HUES64 (cell line): Measurements from ENCODE around the gene WASF2. TPM values are rescaled to one million over a fixed set of nuclear protein-coding genes. Genes with fewer than 3 reads are reported as not detected.
A peak's percentile ranks its signal among the peaks of the same experiment; 100 is the strongest.
"Not testable (repeated sequence)": the region's sequence is repeated elsewhere in the genome, so short reads cannot be mapped to it uniquely, and the experiment has no call there.

ENCODE experiments used
- H3K27ac ChIP-seq: 2 replicates; pipeline ENCODE4 v1.7.0; 2013; ENCODE audit warnings: low read depth, low read length, inconsistent platforms
- H3K27me3 ChIP-seq: 2 replicates; pipeline ENCODE4 v1.6.1; 2013; ENCODE audit warnings: mild to moderate bottlenecking, low read length; ENCODE audit not compliant: insufficient read depth
- H3K36me3 ChIP-seq: 2 replicates; pipeline ENCODE4 v1.6.1; 2013; ENCODE audit warnings: mild to moderate bottlenecking, low read length; ENCODE audit not compliant: insufficient read depth
- H3K4me1 ChIP-seq: 2 replicates; pipeline ENCODE4 v1.6.1; 2013; ENCODE audit warnings: mild to moderate bottlenecking, low read length, moderate library complexity; ENCODE audit not compliant: insufficient read depth
- H3K4me3 ChIP-seq: 2 replicates; pipeline ENCODE4 v1.5.1; 2013; ENCODE audit warnings: mild to moderate bottlenecking, low read length, moderate library complexity
- H3K9ac ChIP-seq: 2 replicates; pipeline ENCODE4 v1.6.1; 2013; ENCODE audit warnings: mild to moderate bottlenecking, low read depth, low read length
- H3K9me3 ChIP-seq: 2 replicates; pipeline ENCODE4 v1.6.1; 2013; ENCODE audit warnings: low read depth, low read length; ENCODE audit not compliant: insufficient read depth
- WGBS: fragments of 150-250, 120-280 bp; methylation state at CpG from one replicate; pipeline ENCODE4 v1.1.7; 2013; ENCODE audit warnings: missing lambda C conversion rate; 5-methylcytosine and 5-hydroxymethylcytosine counted together
- polyA plus RNA-seq, 2 experiments: library from polyadenylated mRNA; stranded (reverse); fragments of 50-300 nt; gene quantifications; one replicate each; pipeline ENCODE4 v1.2.3, GENCODE V29; 2013

The WASF2 gene, protein sequence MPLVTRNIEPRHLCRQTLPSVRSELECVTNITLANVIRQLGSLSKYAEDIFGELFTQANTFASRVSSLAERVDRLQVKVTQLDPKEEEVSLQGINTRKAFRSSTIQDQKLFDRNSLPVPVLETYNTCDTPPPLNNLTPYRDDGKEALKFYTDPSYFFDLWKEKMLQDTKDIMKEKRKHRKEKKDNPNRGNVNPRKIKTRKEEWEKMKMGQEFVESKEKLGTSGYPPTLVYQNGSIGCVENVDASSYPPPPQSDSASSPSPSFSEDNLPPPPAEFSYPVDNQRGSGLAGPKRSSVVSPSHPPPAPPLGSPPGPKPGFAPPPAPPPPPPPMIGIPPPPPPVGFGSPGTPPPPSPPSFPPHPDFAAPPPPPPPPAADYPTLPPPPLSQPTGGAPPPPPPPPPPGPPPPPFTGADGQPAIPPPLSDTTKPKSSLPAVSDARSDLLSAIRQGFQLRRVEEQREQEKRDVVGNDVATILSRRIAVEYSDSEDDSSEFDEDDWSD
- 39.8 TPM for polyA plus RNA-seq (2013, experiment 1 of 2)
- 49.3 TPM for polyA plus RNA-seq (2013, experiment 2 of 2)

DNA sequence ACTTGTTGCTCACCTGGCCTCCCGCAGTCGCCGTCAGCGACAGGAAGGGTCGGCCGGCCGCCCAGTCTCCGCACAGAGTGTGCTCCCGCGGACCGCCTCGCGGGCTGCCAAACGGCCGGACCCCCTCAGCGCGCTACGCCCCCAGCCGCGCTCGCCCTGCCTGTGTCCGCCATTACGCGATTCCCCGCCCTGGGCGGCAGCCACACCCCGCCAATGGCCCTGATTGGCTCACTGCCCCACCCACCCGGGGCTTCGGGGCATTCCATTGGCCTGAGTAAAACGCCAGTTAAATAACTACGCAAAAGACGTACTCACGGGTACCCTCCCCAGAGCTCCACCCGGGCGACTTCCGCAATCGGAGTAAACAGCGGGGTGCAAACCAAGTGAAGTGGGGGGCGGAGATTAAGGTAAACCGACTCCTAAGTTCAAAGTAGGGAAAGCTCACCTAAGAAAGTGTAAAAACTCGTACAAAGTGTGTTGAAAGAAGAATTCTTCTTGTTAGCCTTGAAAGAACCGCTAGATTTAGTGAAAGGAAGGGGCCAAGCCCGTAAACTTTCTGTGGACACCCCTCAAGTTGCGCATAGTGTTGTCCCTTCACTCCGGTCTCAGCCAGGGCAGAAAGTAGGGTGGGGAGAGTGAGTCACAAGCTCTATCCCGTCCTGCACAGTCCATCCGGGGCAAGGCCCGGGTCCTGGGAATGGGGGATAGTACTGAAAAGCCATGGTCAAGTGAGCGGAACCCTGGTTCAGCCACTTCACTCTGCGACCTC is at the start of gene WASF2:
Gene WASF2 (minus strand): TSS at position 195 of the 769 bp plus-strand sequence. CDS start 61,277 bp downstream, outside the sequence.
- Histone ChIP-seq H3K36me3 (no peaks in the 10 kb centered on the region), H3K9ac (peak within 1 kb of the TSS; percentile 95), H3K27ac (peak within 1 kb of the TSS; percentile 87), H3K27me3 (no peaks in the 10 kb centered on the region), H3K4me3 (peak within 1 kb of the TSS; percentile 99), H3K9me3 (no peaks in the 10 kb centered on the region), H3K4me1 (peaks cover 13% of the 10 kb centered on the region; the same call in 1 of the 2 replicates)
- WGBS, result 4% methylated on average over 50 of the region's 50 CpGs

DNA sequence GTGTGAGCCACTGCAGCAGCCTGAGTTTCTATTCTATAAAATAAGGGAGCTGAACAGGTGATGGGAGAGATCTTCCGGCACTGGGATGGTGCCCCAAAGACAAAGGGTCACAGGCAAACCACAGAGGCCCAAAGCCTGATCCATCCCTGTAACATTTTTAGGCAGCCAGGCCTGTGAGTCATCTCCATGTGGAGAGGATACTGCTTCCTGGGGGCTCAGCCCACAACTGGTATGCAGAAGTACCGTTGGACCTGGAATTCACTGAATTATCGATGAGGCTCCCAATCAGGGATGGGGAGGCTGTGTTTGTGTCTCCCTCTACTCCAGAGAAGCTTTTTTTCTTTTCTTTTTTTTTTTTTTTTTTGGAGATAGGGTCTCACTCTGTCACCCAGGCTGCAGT is 48.8 kb upstream of the WASF2 start:
- Histone ChIP-seq H3K27me3 (no peaks in the 10 kb centered on the region), H3K9me3 (no peaks in the 10 kb centered on the region), H3K4me1 (peaks cover 55% of the 10 kb centered on the region), H3K4me3 (no peak overlapping the region), H3K36me3 (peaks cover 10% of the 10 kb centered on the region; the same call in 1 of the 2 replicates), H3K9ac (no peak overlapping the region), H3K27ac (peak overlapping the region; percentile 28; the same call in 1 of the 2 replicates)
- 67% methylated on average over 3 of the region's 3 CpGs for WGBS

DNA sequence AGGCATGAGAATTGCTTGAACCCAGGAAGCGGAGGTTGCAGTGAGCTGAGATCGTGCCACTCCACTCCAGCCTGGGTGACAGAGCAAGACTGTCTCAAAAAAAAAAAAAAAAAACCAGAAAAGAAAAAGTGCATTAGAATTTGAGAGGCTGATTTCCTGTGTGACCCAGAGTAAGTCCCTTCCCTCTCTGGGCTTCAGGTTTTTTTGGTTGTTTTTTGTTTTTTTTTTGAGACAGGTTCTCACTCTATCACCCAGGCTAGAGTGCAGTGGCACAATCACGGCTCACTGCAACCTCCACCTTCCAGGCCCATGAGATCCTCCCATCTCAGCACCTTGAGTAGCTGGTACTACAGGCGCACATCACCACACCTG is 48.3 kb upstream of the WASF2 start:
- H3K36me3 ChIP-seq, result peaks cover 10% of the 10 kb centered on the region; the same call in 1 of the 2 replicates
- H3K27ac ChIP-seq, result peak overlapping the region; percentile 28; the same call in 1 of the 2 replicates
- H3K9me3 ChIP-seq, H3K4me3 ChIP-seq, H3K27me3 ChIP-seq, H3K9ac ChIP-seq: not testable (repeated sequence)
- 91% methylated on average over 4 of the region's 4 CpGs for WGBS
- peaks cover 55% of the 10 kb centered on the region for H3K4me1 ChIP-seq

DNA sequence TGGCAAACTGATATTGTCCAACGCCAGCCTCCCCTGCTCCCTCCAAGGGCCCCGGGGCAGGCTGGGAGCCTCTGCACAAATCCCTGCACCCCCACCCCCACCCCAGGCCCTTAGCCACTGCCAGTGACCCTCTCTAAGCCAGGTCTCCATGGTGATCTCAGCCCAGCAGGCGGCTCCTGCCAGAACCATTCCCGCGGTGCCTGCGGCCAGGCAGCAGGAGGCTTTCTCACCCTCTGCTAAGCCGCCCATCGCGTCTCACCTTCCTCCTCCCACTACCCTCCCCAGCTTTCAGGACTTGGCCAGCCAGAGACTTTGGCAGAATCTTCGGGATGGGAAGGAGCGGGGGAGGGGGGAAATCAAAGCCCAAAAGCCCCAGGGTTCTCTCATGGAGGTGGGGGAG is 46.8 kb upstream of the WASF2 start:
- WGBS, result 9% methylated on average over 11 of the region's 11 CpGs
- peaks cover 51% of the 10 kb centered on the region for H3K4me1 ChIP-seq
- H3K9ac ChIP-seq, result peak overlapping the region; percentile 42; the same call in 1 of the 2 replicates
- no peaks in the 10 kb centered on the region for H3K9me3 ChIP-seq
- no peak overlapping the region for H3K4me3 ChIP-seq
- H3K27ac ChIP-seq, result peak overlapping the region; percentile 45; the same call in 1 of the 2 replicates
- H3K36me3 ChIP-seq, result peaks cover 10% of the 10 kb centered on the region; the same call in 1 of the 2 replicates
- H3K27me3 ChIP-seq, result no peaks in the 10 kb centered on the region

DNA sequence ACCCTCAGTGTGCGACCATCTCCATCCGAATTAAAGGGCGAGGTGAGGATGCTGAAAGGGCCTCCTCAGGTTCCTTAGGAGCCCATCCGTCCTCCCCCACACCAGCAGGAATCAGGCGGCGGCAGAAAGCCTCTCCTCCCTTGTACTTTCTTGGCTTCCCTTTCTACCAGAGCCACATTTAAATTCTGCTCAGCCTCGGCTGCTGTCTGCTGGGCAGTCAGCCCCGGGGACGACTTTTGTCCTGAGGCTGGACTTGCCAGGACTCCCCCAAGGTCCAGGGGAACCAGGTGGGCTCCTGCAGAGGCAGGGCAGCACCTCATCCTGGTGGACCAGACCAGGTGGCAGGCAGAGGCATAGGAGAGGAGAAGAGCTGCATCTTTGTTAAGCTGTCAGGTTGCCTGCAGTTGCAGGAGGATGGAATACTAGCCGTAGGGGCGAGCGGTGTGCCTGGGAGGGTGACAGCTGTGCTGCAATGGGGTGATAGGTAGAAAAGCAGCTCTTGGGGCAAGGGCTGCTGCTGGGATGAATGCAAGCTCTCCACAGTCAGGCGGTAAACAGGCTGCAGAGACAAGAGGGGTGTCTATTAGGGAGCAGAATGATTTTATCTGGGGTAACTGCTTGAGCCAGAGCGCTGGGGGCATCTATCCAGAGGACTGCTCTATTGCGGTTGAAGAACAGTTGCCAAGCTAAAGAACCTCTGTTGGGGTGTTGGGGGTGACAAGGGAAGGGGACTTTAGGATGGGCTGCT is 46.2 kb upstream of the WASF2 start:
- H3K4me1 ChIP-seq, result peaks cover 51% of the 10 kb centered on the region
- peaks cover 10% of the 10 kb centered on the region; the same call in 1 of the 2 replicates for H3K36me3 ChIP-seq
- 61% methylated on average over 15 of the region's 15 CpGs for WGBS
- H3K27ac ChIP-seq, result no peak overlapping the region
- H3K9me3 ChIP-seq, result no peaks in the 10 kb centered on the region
- no peaks in the 10 kb centered on the region for H3K27me3 ChIP-seq
- H3K9ac ChIP-seq, result no peak overlapping the region
- H3K4me3 ChIP-seq, result no peak overlapping the region

DNA sequence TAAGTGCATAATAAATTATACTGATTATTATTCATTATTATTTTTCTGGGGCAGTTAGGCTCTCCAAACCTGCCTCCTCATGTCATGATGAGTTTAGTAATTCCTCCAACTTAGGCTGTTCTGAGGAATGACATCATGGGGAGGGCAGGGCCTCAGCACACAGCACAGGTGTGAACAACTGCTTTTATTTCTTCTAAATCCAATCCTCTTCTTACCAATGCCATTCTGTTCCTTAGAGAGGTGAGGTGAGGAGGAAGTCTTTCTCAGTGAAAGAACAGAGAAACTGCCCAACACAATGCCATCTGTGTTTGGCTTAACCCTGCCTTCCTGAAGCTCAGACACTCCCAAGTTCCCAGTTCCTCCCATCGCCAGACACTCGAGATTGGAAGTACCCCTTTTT is 45.4 kb upstream of the WASF2 start:
- 66% methylated on average over 2 of the region's 2 CpGs for WGBS
- H3K27ac ChIP-seq, result no peak overlapping the region
- H3K4me3 ChIP-seq, result no peak overlapping the region
- H3K9ac ChIP-seq, result no peak overlapping the region
- H3K4me1 ChIP-seq, result peaks cover 44% of the 10 kb centered on the region
- H3K9me3 ChIP-seq, result no peaks in the 10 kb centered on the region
- H3K27me3 ChIP-seq, result no peaks in the 10 kb centered on the region
- H3K36me3 ChIP-seq, result peaks cover 10% of the 10 kb centered on the region; the same call in 1 of the 2 replicates

DNA sequence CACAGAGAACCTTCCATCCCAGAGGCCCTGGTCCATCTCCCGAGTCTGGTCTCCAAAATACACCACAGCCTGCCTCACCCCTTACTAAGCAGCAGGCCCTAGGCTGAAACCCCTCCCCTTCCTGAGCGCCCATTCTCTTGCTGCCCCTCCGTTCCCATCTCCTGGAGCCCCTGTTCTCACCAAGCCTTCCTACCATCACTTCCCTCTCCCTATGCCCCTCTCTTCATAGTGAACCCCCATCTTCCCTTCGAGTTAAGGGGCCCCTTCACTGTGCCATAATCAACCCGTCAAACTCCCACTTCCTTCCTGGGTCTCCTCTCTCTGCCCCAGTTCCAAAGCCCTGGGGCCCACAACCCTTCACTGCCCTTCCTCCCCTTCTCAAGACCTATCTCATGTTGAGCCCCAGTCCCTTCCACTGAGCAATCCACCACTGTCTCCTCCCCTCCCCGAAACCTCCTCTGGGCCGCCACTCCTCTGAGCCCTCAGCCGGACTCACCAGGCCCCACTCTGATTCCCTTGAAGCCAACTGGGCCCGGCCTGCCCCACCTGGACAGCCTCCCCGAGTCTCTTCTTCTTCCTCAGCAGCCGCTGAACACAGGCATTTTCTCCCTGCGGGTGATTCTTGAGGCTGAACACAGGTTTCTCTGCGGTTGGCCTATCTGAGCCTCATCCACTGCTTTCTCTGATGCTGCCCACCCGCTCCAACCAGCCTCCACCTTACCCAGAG is 42.2 kb upstream of the WASF2 start:
- H3K27ac ChIP-seq, result no peak overlapping the region

DNA sequence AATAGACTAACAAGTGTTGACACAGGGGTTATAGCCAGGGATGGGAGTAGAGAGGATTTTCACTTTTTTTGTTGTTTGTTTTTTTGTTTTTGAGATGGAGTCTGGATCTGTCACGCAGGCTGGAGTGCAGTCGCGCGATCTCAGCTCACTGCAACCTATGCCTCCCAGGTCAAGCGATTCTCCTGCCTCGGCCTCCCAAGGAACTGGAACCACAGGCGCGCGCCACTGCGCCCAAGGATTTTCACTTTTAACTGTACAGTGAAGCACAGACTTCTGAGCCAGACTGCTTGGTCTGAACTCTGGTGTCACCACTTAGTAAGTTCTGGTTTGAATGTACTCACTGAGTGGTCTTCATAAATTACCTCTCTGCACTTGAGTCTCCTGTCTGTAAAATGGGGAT is 40.2 kb upstream of the WASF2 start:
- H3K27ac ChIP-seq, result no peak overlapping the region
- no peak overlapping the region for H3K9ac ChIP-seq
- no peaks in the 10 kb centered on the region for H3K9me3 ChIP-seq
- 95% methylated on average over 10 of the region's 10 CpGs for WGBS
- peaks cover 4% of the 10 kb centered on the region; the same call in 1 of the 2 replicates for H3K36me3 ChIP-seq
- H3K4me1 ChIP-seq, result peaks cover 31% of the 10 kb centered on the region
- no peak overlapping the region for H3K4me3 ChIP-seq
- H3K27me3 ChIP-seq, result peaks cover 3% of the 10 kb centered on the region; the same call in 1 of the 2 replicates

More for the DNA sequence above, 42.2 kb upstream of the WASF2 start:
- Histone ChIP-seq H3K9ac (no peak overlapping the region), H3K27me3 (peaks cover 3% of the 10 kb centered on the region; the same call in 1 of the 2 replicates), H3K4me1 (peaks cover 35% of the 10 kb centered on the region), H3K4me3 (no peak overlapping the region), H3K36me3 (peaks cover 6% of the 10 kb centered on the region; the same call in 1 of the 2 replicates), H3K9me3 (no peaks in the 10 kb centered on the region)
- 91% methylated on average over 14 of the region's 14 CpGs for WGBS

DNA sequence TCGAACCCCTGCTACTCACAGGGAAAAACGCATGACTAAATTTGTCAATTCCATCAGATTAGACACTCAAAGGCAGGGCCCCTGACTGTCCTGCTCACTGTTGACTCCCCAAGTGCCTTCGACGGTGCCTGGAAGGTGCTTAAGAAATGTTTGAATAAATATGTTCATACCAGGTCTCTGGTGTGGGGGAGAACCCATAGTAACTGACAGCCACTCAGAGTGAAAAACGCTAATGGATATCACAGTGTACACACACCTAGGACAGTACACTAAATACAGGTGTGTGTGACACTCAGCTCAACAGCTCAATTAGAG is 39.7 kb upstream of the WASF2 start:
- H3K4me1 ChIP-seq, result peaks cover 29% of the 10 kb centered on the region
- no peaks in the 10 kb centered on the region for H3K9me3 ChIP-seq
- no peak overlapping the region for H3K27ac ChIP-seq
- H3K27me3 ChIP-seq, result peaks cover 3% of the 10 kb centered on the region; the same call in 1 of the 2 replicates
- WGBS, result 86% methylated on average over 4 of the region's 5 CpGs
- no peaks in the 10 kb centered on the region; the same call in 1 of the 2 replicates for H3K36me3 ChIP-seq
- H3K9ac ChIP-seq, result no peak overlapping the region
- no peak overlapping the region for H3K4me3 ChIP-seq
